K562 (cell line): ENCODE results near the gene METAP1D. TPM values are rescaled to one million over a fixed set of nuclear protein-coding genes. Genes with fewer than 3 reads are reported as not detected.
A peak's percentile ranks its signal among the peaks of the same experiment; 100 is the strongest.

Source experiments
- CBX3 ChIP-seq, 2 experiments: IDR thresholded peaks; 1 replicate in 1 of 2; 2 replicates in 1 of 2; pipeline ENCODE4 v1.6.1; 2012; ENCODE audit warnings: inconsistent platforms in 2 of 2, low read length in 2 of 2, borderline replicate concordance in 1 of 2, control low read depth in 1 of 2
- CC2D1A ChIP-seq: fragments of 450-650 bp; IDR thresholded peaks from 2 replicates; pipeline ENCODE4 v1.6.1; 2017; ENCODE audit warnings: mild to moderate bottlenecking
- CEBPB ChIP-seq: fragments of 450-650 bp; IDR thresholded peaks from 2 replicates; pipeline ENCODE4 v1.6.1; 2016; ENCODE audit warnings: missing genetic modification characterization, missing compliant biosample characterization
- DACH1 ChIP-seq: fragments of 450-650 bp; IDR thresholded peaks from 2 replicates; pipeline ENCODE4 v1.6.1; 2018; ENCODE audit not compliant: partially characterized antibody
- HDAC1 ChIP-seq, 2 experiments: fragments of 450-650 bp; IDR thresholded peaks; 2 replicates each; pipeline ENCODE4 v1.6.1; 2016 to 2017; ENCODE audit warnings: inconsistent platforms in 1 of 2, mild to moderate bottlenecking in 1 of 2, moderate library complexity in 1 of 2
- POLR2G ChIP-seq: fragments of 200-400 bp; formaldehyde crosslinking; IDR thresholded peaks from 2 replicates; pipeline ENCODE4 v1.6.1; 2017; ENCODE audit warnings: low read depth, mild to moderate bottlenecking, antibody characterized with exemption, low read length, moderate library complexity
- RBM34 ChIP-seq: fragments of 200-400 bp; formaldehyde crosslinking; IDR thresholded peaks from 2 replicates; pipeline ENCODE4 v1.6.1; 2018; ENCODE audit warnings: low read length, borderline replicate concordance; ENCODE audit not compliant: insufficient read depth
- SREBF2 ChIP-seq: sonication (generic); formaldehyde crosslinking; IDR thresholded peaks from 2 replicates; pipeline ENCODE4 v1.4.0; 2020; ENCODE audit warnings: mild to moderate bottlenecking, missing genetic modification reagents
- TEAD4 ChIP-seq, 2 experiments: sonication (generic) in 1 of 2; formaldehyde crosslinking in 1 of 2; IDR thresholded peaks; 2 replicates each; pipeline versions ENCODE4 v1.6.1 to v1.8.0; 2012 to 2022; ENCODE audit warnings: borderline replicate concordance in 1 of 2, inconsistent platforms in 1 of 2, low read length in 1 of 2, mild to moderate bottlenecking in 1 of 2, missing genetic modification reagents in 1 of 2
- ZBTB7A ChIP-seq: IDR thresholded peaks from 2 replicates; pipeline ENCODE4 v1.6.1; 2011; ENCODE audit warnings: low read depth, mild to moderate bottlenecking, low read length, moderate library complexity, borderline replicate concordance; ENCODE audit not compliant: control insufficient read depth
- polyA plus RNA-seq, 8 experiments: library from polyadenylated mRNA; depleted of rRNA in 4 of 8; stranded (reverse) in 5 of 8; unstranded in 3 of 8; fragments of >200 nt; fragmentation: Nextera tagmentation in 2 of 8; fragmentation: Illumina TruSeq in 1 of 8; extraction: Ambion mirVana in 2 of 8; extraction: Trizol in 1 of 8; gene quantifications; 2 replicates each; pipeline versions ENCODE4 v1.2.1 to v1.2.3, GENCODE V29; 2011 to 2014; ENCODE audit warnings: inconsistent platforms in 1 of 8, missing spikeins in 1 of 8
- total RNA-seq, 7 experiments: library from RNA; depleted of rRNA in 6 of 7; stranded (reverse); fragments of >200 nt in 6 of 7; fragmentation: Illumina TruSeq in 2 of 7; extraction: Trizol in 2 of 7; gene quantifications; 2 replicates each; pipeline versions ENCODE4 v1.2.1 to v1.2.3, GENCODE V29; 2011 to 2021; ENCODE audit warnings: low replicate concordance in 1 of 7
- TF ChIP-seq, protein P1 (sequence below): IDR thresholded peaks from 2 replicates; pipeline ENCODE4 v1.6.1; 2014; ENCODE audit warnings: antibody characterized with exemption
- TF ChIP-seq, protein P2 (sequence below), 3 experiments: IDR thresholded peaks in 2 of 3; conservative IDR thresholded peaks in 1 of 3; 2 replicates each; pipeline ENCODE4 v1.5.1; 2011 to 2012; ENCODE audit warnings: low read length in 3 of 3, mild to moderate bottlenecking in 3 of 3, control low read depth in 2 of 3, improper control_type of control experiment in 1 of 3, inconsistent platforms in 1 of 3, low read depth in 1 of 3, mixed read lengths in 1 of 3, moderate library complexity in 1 of 3; ENCODE audit not compliant: insufficient read depth in 2 of 3
- TF ChIP-seq, protein P3 (sequence below): fragments of 450-650 bp; formaldehyde crosslinking; IDR thresholded peaks from 2 replicates; pipeline ENCODE4 v1.4.0; 2020; ENCODE audit warnings: mild to moderate bottlenecking, moderate library complexity

METAP1D gene
- total and polyA plus RNA-seq, 9 of the 15 experiments (the other 6 are each of a cell fraction or from before 2014, with no cell fraction given), result 8.0 to 23.4 (median 15.7) TPM

- TF ChIP-seq, protein P1, sequence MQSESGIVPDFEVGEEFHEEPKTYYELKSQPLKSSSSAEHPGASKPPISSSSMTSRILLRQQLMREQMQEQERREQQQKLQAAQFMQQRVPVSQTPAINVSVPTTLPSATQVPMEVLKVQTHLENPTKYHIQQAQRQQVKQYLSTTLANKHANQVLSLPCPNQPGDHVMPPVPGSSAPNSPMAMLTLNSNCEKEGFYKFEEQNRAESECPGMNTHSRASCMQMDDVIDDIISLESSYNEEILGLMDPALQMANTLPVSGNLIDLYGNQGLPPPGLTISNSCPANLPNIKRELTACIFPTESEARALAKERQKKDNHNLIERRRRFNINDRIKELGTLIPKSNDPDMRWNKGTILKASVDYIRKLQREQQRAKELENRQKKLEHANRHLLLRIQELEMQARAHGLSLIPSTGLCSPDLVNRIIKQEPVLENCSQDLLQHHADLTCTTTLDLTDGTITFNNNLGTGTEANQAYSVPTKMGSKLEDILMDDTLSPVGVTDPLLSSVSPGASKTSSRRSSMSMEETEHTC, result no peak
- no peak for TF ChIP-seq POLR2G
- TF ChIP-seq HDAC1 (IDR thresholded peaks at IDR 0.05), result no peak
- 0 out of 2 replicates have a peak, but pooled peaks have one; percentile 24 for TF ChIP-seq CC2D1A
- TF ChIP-seq CBX3 (IDR thresholded peaks at IDR 0.05; ENCODE audit: borderline replicate concordance in 1 of 2, low read length in 2 of 2), result no peak
- TF ChIP-seq TEAD4 (IDR thresholded peaks at IDR 0.05; ENCODE audit: low read length), result 0 out of 2 replicates have a peak, but pooled peaks have one; percentile 26
- no peak for TF ChIP-seq TEAD4 (CRISPR knock-in tag; IDR thresholded peaks at IDR 0.05; ENCODE audit: borderline replicate concordance)
- TF ChIP-seq ZBTB7A, result no peak
- peak; percentile 27; the same call in 1 of the 2 replicates for TF ChIP-seq CEBPB (tag)
- TF ChIP-seq, protein P2, sequence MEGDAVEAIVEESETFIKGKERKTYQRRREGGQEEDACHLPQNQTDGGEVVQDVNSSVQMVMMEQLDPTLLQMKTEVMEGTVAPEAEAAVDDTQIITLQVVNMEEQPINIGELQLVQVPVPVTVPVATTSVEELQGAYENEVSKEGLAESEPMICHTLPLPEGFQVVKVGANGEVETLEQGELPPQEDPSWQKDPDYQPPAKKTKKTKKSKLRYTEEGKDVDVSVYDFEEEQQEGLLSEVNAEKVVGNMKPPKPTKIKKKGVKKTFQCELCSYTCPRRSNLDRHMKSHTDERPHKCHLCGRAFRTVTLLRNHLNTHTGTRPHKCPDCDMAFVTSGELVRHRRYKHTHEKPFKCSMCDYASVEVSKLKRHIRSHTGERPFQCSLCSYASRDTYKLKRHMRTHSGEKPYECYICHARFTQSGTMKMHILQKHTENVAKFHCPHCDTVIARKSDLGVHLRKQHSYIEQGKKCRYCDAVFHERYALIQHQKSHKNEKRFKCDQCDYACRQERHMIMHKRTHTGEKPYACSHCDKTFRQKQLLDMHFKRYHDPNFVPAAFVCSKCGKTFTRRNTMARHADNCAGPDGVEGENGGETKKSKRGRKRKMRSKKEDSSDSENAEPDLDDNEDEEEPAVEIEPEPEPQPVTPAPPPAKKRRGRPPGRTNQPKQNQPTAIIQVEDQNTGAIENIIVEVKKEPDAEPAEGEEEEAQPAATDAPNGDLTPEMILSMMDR (IDR thresholded peaks at IDR 0.05 in 2 of 3, conservative IDR thresholded peaks at IDR 0.05 in 1 of 3; ENCODE audit: insufficient read depth in 2 of 3, low read depth in 1 of 3, low read length in 3 of 3), result peak; percentile 57 to 82 (median 73); a peak in 5 of 6 replicates
- TF ChIP-seq DACH1, result no peak
- TF ChIP-seq, protein P3, sequence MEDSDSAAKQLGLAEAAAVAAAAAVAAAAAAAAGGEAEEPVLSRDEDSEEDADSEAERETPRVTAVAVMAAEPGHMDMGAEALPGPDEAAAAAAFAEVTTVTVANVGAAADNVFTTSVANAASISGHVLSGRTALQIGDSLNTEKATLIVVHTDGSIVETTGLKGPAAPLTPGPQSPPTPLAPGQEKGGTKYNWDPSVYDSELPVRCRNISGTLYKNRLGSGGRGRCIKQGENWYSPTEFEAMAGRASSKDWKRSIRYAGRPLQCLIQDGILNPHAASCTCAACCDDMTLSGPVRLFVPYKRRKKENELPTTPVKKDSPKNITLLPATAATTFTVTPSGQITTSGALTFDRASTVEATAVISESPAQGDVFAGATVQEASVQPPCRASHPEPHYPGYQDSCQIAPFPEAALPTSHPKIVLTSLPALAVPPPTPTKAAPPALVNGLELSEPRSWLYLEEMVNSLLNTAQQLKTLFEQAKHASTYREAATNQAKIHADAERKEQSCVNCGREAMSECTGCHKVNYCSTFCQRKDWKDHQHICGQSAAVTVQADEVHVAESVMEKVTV (CRISPR knock-in tag), result peak; percentile 68
- TF ChIP-seq RBM34, result no peak
- no peak for TF ChIP-seq SREBF2 (CRISPR knock-in tag)
- TF ChIP-seq, all 486 proteins: peak for 11
These were observed 113.9 kb downstream of the METAP1D start (continued) for GRCh38 chr2:172113617-172114016.
